Smooth muscle cell (in vitro differentiated cells): ENCODE data around the gene VASH2. TPM values are rescaled to one million over a fixed set of nuclear protein-coding genes. Genes with fewer than 3 reads are reported as not detected.

ENCODE experiments used
- DNase-seq: peaks from one replicate; lab custom pipeline; 2025; ENCODE audit not compliant: unreplicated experiment; lab: John Stamatoyannopoulos, UW
- H2AFZ ChIP-seq: fragments of 200-600 bp; sonication (generic); 2 replicates; pipeline ENCODE4 v1.6.0; 2016; ENCODE audit warnings: antibody characterized with exemption, low read depth, mild to moderate bottlenecking
- H3F3A ChIP-seq: fragments of 200-600 bp; sonication (generic); 2 replicates; pipeline ENCODE4 v1.6.0; 2017; ENCODE audit warnings: antibody characterized with exemption, low read depth
- H3K27ac ChIP-seq: fragments of 200-600 bp; sonication (generic); 2 replicates; pipeline ENCODE4 v1.5.1; 2016; ENCODE audit warnings: low read depth, mild to moderate bottlenecking
- H3K27me3 ChIP-seq: fragments of 200-600 bp; sonication (generic); 2 replicates; pipeline ENCODE4 v1.6.1; 2016; ENCODE audit warnings: low read depth, mild to moderate bottlenecking
- H3K36me3 ChIP-seq: fragments of 200-600 bp; sonication (generic); 2 replicates; pipeline ENCODE4 v1.5.1; 2016; ENCODE audit warnings: low read depth
- H3K4me1 ChIP-seq: fragments of 200-600 bp; sonication (generic); 2 replicates; pipeline ENCODE4 v1.5.1; 2016; ENCODE audit warnings: low read depth
- H3K4me2 ChIP-seq: fragments of 200-600 bp; sonication (generic); 2 replicates; pipeline ENCODE4 v1.6.0; 2016; ENCODE audit warnings: mild to moderate bottlenecking
- H3K4me3 ChIP-seq: fragments of 200-600 bp; sonication (generic); 2 replicates; pipeline ENCODE4 v1.5.1; 2016; ENCODE audit warnings: mild to moderate bottlenecking
- H3K79me2 ChIP-seq: fragments of 200-600 bp; sonication (generic); 2 replicates; pipeline ENCODE4 v1.6.0; 2016; ENCODE audit warnings: low read depth, mild to moderate bottlenecking
- H3K9ac ChIP-seq: fragments of 200-600 bp; sonication (generic); 2 replicates; pipeline ENCODE4 v1.6.0; 2016; ENCODE audit warnings: low read depth
- H3K9me3 ChIP-seq: fragments of 200-600 bp; sonication (generic); replicated peaks from 2 replicates; pipeline ENCODE4 v1.5.1; 2016; ENCODE audit warnings: low read depth
- H4K20me1 ChIP-seq: fragments of 200-600 bp; sonication (generic); 2 replicates; pipeline ENCODE4 v1.6.0; 2016; ENCODE audit warnings: low read depth
- WGBS: methylation state at CpG from one replicate; pipeline ENCODE4 v1.1.7; 2016; ENCODE audit warnings: low lambda C conversion rate; 5-methylcytosine and 5-hydroxymethylcytosine counted together
- polyA plus RNA-seq: library from polyadenylated mRNA; unstranded; fragments of >200 nt; fragmentation: Nextera tagmentation; extraction: Ambion mirVana; gene quantifications from 2 replicates; pipeline ENCODE4 v1.2.1, GENCODE V29; 2016
- total RNA-seq: library from RNA; depleted of rRNA; stranded (reverse); fragments of >200 nt; gene quantifications from 2 replicates; pipeline ENCODE4 v1.2.3, GENCODE V29; 2014
- TF ChIP-seq, protein P1 (sequence below): fragments of 200-600 bp; sonication (generic); IDR thresholded peaks from 2 replicates; pipeline ENCODE4 v1.5.1; 2017; ENCODE audit warnings: borderline replicate concordance, mild to moderate bottlenecking, antibody characterized with exemption; ENCODE audit not compliant: insufficient read depth, poor library complexity, severe bottlenecking

Gene VASH2
- total and polyA plus RNA-seq, 2 experiments from 2014 or later, result 6.9 to 16.0 TPM

DNA sequence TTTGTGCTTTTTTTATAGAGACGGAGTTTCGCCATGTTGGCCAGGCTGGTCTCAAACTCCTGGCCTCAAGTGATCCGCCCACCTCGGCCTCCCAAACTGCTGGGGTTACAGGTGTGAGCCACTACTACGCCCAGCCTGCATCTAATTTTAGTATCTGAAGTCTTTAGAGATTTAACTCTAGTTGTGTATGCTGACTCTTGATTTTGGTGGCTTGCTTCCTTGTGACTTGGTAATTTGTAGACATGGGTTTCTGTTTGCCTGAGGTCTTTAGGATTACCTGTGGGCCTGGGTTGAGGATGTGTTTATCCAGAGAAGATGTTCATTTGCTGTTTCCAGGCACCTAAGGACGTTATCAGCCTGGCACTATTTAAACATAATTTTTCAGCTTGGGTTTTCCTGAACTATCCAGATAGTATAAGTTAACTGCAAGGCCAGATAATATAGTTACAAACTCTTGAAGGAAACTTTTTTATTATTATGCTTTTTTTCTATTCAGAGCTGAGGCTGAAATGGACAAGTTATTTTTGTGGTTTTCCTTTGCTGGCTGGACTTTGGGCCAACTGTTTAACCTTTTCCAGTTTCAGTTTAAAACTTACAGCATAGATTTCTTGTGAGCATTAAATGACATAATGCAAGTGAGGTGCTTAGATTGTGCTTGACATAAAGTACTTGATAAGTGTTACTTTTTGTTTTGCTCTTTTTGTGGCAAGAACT lies 7.5 kb upstream of the VASH2 start:
- Histone ChIP-seq H3K4me1 (no peaks in the 10 kb centered on the region), H3K27ac (no peak overlapping the region), H3K9ac (no peak overlapping the region), H3K4me3 (no peak overlapping the region), H3K9me3 (peaks cover 4% of the 10 kb centered on the region), H3F3A (no peaks in the 10 kb centered on the region), H3K4me2 (no peak overlapping the region), H3K36me3 (no peaks in the 10 kb centered on the region), H2AFZ (no peak overlapping the region), H4K20me1 (no peaks in the 10 kb centered on the region), H3K27me3 (no peaks in the 10 kb centered on the region), H3K79me2 (no peaks in the 10 kb centered on the region)
- TF ChIP-seq, protein P1, sequence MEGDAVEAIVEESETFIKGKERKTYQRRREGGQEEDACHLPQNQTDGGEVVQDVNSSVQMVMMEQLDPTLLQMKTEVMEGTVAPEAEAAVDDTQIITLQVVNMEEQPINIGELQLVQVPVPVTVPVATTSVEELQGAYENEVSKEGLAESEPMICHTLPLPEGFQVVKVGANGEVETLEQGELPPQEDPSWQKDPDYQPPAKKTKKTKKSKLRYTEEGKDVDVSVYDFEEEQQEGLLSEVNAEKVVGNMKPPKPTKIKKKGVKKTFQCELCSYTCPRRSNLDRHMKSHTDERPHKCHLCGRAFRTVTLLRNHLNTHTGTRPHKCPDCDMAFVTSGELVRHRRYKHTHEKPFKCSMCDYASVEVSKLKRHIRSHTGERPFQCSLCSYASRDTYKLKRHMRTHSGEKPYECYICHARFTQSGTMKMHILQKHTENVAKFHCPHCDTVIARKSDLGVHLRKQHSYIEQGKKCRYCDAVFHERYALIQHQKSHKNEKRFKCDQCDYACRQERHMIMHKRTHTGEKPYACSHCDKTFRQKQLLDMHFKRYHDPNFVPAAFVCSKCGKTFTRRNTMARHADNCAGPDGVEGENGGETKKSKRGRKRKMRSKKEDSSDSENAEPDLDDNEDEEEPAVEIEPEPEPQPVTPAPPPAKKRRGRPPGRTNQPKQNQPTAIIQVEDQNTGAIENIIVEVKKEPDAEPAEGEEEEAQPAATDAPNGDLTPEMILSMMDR, result no peak
- 91% methylated on average over 6 of the region's 6 CpGs for WGBS
- no peak for DNase-seq

GRCh38 chr1:212943393-212943710 lies 7.0 kb upstream of the VASH2 start:
- WGBS, result 83% methylated on average over 4 of the region's 4 CpGs
- no peak overlapping the region for H3K27ac ChIP-seq
- no peaks in the 10 kb centered on the region for H3F3A ChIP-seq
- peaks cover 4% of the 10 kb centered on the region for H3K9me3 ChIP-seq
- H3K36me3 ChIP-seq, result no peaks in the 10 kb centered on the region
- H4K20me1 ChIP-seq, result no peaks in the 10 kb centered on the region
- DNase-seq, result no peak
- no peaks in the 10 kb centered on the region for H3K27me3 ChIP-seq
- H3K4me3 ChIP-seq, result no peak overlapping the region
- TF ChIP-seq, protein P1, result no peak
- H3K4me2 ChIP-seq, result no peak overlapping the region
- H2AFZ ChIP-seq, result no peak overlapping the region
- H3K79me2 ChIP-seq, result no peaks in the 10 kb centered on the region
- H3K4me1 ChIP-seq, result no peaks in the 10 kb centered on the region
- no peak overlapping the region for H3K9ac ChIP-seq

DNA sequence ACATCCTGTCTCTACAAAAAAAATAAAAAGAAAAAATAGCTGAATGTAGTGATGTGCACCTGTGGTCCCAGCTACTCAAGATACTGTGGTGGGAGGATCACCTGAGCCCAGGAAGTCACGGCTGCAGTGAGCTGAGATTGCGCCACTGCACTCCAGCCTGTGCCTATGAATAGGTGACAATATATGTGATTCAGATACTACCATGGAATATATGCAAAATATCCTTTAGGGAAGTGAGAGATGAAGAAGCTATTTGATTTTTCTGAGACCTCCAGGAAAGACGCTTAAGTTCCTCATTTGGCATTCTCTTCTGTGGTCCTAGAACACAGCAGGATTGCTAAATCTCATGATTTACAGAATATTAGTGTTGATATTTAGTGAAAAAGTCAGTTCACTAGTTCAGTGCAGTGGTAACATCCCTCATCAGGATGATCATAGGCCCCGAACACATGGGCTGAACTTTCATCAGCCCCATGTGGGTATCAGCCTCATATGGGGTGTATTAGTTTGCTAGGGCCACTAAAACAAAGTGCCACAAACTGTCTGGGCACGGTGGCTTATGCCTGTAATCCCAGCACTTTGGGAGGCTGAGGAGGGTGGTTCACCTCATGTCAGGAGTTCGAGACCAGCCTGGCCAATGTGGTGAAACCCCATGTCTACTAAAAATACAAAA lies 6.0 kb upstream of the VASH2 start:
- 93% methylated on average over 6 of the region's 6 CpGs for WGBS
- H3K36me3 ChIP-seq, result no peaks in the 10 kb centered on the region

More for the DNA sequence above, 6.0 kb upstream of the VASH2 start:
- H4K20me1 ChIP-seq, result no peaks in the 10 kb centered on the region
- DNase-seq, result no peak
- no peaks in the 10 kb centered on the region for H3K4me1 ChIP-seq
- H3K79me2 ChIP-seq, result no peaks in the 10 kb centered on the region
- TF ChIP-seq, protein P1, result no peak
- no peak overlapping the region for H3K9ac ChIP-seq
- H3K4me3 ChIP-seq, result no peak overlapping the region
- no peak overlapping the region for H3K27ac ChIP-seq
- no peak overlapping the region for H3K4me2 ChIP-seq
- H3K27me3 ChIP-seq, result no peaks in the 10 kb centered on the region
- H3F3A ChIP-seq, result no peaks in the 10 kb centered on the region
- H3K9me3 ChIP-seq, result peaks cover 4% of the 10 kb centered on the region
- no peak overlapping the region for H2AFZ ChIP-seq
